Measurements from ENCODE around the gene GRIK4.
A peak's percentile ranks its signal among the peaks of the same experiment; 100 is the strongest.

DNA sequence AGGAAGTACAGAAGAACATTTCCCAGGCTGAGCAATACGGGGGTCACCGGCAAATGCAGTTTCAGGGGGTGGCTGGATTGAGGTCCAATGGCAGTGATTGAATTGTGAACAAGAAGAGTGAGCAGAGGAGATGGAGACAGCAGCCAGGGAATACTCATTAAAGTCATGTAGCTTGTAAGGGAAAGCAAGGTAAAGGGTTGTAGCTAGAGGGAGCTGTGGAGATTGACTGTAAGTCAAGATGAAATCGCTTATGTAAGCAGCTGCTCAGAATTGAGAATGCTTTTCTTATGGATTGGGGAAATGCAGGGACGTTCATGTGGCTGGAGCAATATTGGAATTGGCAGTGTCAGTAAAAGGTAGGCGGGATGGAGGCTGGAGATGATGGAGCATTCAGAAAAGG, 401.0 kb downstream of the GRIK4 start:
- TF ChIP-seq, protein P1, sequence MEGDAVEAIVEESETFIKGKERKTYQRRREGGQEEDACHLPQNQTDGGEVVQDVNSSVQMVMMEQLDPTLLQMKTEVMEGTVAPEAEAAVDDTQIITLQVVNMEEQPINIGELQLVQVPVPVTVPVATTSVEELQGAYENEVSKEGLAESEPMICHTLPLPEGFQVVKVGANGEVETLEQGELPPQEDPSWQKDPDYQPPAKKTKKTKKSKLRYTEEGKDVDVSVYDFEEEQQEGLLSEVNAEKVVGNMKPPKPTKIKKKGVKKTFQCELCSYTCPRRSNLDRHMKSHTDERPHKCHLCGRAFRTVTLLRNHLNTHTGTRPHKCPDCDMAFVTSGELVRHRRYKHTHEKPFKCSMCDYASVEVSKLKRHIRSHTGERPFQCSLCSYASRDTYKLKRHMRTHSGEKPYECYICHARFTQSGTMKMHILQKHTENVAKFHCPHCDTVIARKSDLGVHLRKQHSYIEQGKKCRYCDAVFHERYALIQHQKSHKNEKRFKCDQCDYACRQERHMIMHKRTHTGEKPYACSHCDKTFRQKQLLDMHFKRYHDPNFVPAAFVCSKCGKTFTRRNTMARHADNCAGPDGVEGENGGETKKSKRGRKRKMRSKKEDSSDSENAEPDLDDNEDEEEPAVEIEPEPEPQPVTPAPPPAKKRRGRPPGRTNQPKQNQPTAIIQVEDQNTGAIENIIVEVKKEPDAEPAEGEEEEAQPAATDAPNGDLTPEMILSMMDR (IDR thresholded peaks at IDR 0.05), result peak in 2 of 4 experiments; percentile 32 to 41
- TF ChIP-seq POLR2AphosphoS5 (IDR thresholded peaks at IDR 0.05), result no peak
